CD4-positive, alpha-beta T cell treated with Interleukin-10 for 1 hour (primary cell): Measurements from ENCODE around the gene SEL1L2.

Experiments
- DNase-seq: peaks from one replicate; pipeline ENCODE4 v3.0.0-alpha.2; 2020

SEL1L2 gene

DNA sequence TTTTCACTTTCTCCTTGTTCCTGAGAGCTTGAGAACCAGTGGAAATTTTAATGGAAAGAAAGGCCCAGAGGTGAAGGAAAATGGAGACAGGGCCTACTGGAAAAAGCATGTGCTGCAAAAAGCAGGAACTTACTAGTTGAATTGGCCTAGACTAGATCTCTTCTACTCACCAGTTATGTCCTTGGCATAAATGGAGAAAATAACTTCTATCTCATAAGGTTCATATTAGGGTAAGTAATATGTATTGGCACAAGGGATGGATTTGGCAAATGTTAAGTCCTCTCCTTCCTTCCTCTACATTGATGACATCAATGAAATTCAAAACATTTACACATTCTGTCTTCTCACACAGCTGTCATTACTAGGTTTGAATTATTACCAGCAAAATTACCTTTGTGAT, 131.5 kb downstream of the SEL1L2 start:
- no peak for DNase-seq

DNA sequence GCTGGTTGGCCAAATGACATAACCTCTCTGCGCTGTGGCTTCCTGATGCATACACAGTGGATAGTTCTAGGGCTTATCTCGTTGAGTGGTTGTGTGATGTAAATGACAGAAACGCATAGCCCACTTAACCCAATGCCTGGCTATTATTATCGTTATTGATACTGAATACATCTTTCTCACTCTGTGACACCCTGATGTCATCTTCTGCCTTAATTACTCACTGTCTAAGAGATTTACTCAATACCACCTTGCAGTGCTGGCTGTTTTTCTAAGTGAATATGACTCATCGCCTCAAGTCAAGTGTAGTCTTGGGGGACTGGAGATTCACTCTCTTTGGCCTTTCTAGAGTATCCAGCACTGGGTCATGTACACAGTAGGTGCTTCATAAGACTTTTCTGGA, 132.0 kb downstream of the SEL1L2 start:
- DNase-seq, result no peak

DNA sequence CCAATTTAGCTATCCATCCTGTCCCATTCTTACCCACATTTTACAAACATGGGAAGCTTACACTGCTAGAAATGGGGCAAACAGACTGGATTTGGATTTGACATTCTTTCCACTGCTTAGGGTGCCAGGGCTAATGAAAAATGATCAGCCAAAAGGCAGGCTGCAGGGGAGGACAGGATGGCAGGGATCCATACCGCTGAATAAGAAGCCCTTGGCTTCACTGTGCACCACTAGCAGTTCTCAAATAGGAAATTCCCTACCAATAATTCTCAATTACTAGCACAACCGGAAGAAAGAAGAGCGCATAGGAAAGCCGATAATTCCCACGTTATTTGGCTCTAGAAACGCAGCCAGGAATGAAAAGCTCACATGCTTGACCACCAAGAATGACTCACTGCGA, 132.5 kb downstream of the SEL1L2 start:
- no peak for DNase-seq

DNA sequence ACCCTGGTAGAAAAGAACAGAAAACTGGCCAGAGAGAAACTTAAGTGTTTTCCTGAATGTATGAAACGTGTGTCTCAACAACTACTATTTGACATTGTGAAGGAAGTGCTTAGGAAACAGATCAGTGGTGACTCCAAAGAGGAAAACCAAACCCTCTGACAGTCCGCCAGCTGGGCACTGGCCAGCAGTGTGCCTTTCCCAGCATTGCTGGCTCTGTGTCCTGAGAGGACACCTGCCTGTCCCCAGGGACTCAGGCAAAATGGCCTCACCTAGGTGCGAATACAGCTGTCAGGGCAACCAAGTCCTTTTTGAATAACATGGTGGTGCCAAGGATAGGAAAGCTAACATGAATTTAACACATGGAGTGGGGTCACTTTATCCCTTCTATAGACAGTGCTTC, 133.1 kb downstream of the SEL1L2 start:
- DNase-seq, result no peak

DNA sequence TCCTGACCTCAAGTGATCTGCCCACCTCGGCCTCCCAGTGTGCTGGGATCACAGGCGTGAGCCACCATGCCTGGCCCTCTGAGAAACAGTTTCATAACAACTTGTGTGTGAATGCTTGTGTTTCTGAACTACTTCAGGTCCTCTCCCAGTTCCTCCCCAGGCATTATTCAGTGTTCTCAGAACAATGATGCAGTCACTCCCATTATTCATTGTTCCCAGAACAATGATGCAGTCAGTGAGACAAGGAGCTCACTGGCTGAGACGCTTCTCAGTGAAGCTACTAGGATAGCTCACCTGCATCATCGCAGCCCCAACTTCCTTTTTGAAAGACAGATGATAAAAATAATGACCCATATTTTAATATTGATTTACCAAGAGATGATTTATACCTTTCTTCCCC, 134.1 kb downstream of the SEL1L2 start:
- no peak for DNase-seq

DNA sequence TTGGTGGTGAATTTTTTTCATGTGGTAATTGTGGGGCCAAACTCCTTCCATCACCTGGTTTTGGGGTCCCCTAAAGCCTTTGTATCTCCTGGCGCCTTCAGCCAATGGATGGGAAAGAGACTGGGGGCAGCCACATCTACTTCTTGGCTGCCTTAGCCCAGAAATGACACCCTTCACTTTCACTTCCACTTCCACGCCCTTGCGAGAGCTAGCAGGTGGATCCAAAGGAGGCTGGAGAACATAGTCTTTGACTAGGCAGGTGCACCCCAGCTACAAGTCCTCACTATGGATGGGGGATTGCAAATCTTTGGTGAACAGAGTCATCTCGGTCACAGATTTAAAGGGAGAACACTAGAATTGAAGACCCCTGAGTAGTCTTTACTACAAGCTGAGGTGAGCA, 134.8 kb downstream of the SEL1L2 start:
- no peak for DNase-seq

DNA sequence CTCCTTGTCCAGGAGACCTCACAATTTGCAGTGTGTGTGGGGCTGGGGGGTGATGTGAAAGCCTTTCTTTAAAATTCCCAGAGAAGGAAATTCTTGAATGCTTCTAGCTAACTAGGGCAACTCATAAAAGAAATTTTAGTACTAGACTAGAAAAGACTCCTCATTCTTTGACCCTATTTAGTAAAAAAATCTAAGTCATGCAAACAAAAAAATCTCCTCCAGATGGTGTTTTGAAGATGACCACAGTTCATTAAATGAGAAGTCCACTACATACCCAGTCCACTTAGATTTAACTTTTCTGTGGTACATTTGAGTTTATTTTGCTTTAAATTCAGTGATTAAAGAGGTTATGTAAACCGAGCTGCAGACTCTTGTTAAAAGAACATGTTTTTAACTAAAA, 138.1 kb downstream of the SEL1L2 start:
- no peak for DNase-seq

DNA sequence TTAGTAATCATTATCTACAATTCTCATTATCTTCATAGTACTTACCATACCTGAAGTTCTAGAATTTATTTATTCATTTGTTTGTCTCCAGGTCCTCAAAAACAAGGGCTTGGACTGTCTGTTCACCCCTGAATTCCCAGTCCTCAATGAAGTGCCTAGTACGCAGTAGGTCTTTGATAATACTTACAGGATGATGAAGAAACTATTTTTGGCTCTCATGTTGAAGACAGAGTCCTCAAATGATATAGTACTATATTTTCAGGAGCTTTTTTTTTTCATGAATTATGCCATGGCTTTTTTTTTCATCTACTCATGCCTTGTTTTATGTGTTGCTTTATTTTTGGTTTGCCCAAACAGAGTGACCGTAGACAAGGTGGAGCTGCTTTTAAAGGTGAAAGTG, 139.1 kb downstream of the SEL1L2 start:
- DNase-seq, result no peak

DNA sequence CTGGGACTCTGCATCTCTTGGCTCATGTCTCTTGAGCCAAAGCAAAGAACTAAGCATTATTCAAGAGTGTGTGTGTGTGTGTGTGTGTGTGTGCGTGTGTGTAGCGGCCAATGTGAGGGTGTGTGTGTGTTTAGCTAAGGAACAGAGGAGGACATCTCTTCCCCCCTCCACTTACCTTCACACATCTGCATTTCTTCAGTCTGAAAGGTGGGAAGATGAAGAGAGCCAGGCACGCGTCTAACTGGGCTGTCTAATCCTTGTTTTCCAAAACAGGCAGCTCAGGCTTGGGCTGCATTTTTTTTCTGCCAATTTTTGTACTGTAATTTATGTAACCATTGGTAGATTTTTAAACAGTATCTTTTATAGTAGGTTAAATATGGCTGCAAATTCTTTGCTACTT, 146.1 kb downstream of the SEL1L2 start:
- no peak for DNase-seq

DNA sequence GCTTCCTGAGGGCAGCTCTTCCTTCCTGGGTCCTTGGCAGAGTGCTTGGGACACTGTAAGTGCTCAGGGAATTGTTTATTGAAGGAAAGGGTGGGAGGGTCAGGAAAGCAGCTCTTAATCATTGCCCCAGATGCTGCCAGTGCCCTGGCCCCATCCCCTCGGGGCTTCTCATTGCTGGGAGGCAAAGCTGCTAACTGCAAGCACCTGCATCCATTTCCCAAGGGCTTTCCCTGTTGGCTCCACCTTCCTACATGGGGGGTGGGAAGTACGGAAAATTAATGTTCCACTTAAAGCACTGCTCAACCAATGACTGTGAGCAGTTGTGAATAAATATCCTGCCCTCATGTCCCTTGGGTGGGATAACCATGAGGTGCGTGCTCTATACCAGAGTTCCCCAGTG, 149.2 kb downstream of the SEL1L2 start:
- no peak for DNase-seq

DNA sequence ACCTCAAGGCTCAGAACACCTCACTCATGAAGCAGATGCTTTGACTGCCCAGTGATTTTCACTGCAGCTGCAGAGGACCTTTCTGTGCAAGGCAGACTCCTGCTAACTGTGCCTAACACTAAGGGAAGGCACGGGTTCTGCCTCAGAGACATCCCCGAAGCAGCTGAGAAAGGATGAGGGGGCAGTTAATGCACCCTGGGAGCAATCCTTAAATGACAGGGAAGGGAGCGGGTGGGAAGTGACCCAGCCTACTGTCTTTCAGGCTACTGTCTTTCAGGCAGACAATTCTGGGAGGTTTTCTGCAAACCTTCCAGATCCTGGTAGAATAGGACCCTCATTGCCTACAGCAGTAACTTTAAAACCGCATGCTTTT, 150.3 kb downstream of the SEL1L2 start:
- no peak for DNase-seq

DNA sequence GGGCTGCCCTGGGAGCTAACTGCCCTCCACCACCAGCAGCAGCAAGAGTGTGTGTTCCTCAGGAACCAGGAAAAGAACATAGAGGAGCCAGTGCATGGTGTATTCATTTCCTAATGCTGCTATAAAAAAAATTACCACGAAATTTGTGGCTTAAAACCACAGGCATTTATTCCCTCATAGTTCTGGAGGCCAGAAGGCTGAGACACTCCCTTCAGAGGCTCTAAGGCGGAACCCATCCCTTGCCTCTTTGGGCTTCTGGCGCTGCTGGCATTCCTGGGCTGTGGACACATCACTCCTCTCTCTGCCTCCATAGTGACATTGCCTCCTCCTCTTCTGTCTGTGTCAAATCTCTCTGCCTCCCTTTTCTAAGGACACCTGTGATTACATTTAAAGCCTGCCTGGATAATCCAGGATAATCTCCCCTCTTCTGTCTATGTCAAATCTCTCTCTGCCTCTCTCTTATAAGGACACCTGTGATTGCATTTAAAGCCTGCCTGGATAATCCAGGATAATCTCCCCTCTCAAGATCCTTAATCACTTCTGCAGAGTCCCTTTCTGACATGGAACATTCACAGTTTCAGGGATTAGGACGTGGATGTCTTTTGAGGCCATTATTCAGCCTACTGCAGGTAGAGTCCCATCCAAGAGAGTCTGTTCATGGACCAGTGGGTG, 150.9 kb downstream of the SEL1L2 start:
- no peak for DNase-seq

DNA sequence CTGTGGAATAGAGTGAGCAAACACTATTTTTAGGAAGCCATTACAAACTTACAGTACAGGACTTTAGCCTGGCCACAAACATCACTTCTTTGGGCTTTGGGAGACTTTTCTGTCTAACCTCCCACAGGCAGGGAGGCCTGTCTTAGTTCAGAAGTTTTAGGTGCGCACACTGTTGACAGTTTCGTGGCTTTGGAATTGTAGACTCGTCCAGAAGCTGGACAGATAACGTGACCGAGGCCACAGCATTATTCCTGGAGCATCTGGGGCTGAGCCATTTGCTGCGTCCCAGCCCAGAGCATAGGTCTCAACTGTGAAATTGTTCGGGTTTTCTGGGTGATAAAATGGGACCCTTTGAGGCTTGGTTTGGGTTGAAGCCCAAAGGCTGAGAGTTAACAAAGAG, 151.8 kb downstream of the SEL1L2 start:
- no peak for DNase-seq

DNA sequence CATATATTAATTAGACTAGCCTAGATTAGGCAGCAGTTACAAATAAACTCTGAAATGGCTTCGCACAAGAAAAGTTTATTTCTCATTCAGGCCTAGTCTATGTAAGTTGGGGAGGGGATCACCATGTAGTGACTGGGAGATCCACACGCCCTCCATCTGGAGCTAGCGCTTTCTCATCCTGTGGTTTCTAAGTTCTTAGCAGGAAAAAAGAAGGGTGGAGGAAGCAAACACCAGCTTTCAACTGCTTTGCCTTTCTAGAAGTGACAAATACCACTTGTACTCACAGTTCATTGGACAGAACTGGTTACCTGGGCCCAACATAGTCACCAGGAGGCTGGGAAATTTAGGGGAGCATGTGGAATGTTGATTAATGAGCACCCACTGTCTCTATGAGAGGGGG, 158.9 kb downstream of the SEL1L2 start:
- no peak for DNase-seq

DNA sequence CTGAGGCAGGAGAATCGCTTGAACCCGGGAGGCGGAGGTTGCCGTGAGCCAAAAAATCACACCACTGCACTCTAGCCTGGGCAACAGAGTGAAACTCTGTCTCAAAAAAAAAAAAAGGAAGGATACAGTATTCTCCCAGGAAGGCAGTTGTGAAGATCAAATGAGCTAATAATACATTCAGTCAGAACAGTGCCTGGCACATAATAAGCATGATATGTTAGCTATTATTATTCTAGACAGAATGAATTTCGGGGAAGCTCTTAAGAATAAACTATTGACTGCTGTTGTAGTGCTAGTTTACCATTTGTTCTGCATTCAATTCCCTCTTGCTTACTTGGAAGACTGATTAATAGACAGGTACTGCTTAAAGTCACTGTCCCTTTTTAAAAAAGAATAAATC, 164.9 kb downstream of the SEL1L2 start:
- DNase-seq, result no peak

DNA sequence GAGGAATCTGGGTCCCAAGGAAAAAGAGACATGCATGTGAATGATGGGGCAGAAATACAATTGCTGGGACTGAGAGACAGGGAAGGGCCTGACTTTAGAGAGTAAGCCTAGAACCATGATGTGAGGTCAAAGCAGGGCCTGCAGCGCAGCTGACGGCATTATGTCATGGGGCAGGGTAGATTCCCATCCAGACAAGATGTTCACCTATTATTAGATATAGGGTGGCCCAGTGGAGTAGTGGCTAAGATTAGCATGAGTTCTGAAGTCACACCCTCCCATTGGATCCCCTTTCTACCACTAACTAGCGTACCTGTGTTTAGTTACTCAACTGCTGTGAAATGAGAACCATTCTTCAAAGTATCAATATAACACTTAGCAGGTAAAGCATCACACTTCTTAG, 166.0 kb downstream of the SEL1L2 start:
- no peak for DNase-seq

DNA sequence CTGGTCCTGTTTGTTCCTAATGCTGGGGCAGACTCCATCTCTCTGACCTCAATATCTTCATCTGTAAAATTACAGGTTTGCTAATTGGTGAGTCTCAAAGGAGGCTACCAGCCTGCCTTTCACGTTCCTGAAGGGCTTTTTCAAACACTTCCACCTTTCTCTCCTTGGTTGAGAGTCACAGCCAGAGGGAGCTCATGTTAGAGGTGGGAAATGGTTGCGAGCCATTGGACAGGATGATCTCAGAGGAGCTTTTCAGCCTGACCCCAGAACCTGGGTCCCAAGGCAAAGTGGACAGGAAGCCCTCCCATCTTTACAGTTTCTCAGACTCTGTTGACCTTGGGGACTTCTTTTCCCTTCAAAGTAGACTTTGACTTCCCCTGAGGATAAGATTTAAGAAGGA, 168.0 kb downstream of the SEL1L2 start:
- no peak for DNase-seq

DNA sequence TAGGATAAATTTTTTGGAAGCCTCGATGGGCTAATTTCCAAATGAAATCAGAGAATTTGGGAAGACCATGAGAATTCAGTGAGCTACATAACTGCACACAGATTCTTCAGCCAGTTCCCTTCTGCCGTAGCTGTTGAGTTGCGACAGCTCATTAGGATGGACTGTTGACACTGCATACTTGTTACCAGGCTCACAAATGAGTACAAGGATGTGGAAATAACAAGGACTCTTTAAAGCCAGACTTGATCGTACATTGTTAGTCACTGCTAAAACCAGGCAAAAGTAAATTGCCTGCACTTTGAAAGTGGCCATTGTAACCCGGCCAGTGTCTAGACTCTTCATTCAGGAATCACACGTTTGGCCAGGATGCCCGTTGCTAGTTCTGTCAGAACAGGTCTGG, 168.5 kb downstream of the SEL1L2 start:
- DNase-seq, result no peak

DNA sequence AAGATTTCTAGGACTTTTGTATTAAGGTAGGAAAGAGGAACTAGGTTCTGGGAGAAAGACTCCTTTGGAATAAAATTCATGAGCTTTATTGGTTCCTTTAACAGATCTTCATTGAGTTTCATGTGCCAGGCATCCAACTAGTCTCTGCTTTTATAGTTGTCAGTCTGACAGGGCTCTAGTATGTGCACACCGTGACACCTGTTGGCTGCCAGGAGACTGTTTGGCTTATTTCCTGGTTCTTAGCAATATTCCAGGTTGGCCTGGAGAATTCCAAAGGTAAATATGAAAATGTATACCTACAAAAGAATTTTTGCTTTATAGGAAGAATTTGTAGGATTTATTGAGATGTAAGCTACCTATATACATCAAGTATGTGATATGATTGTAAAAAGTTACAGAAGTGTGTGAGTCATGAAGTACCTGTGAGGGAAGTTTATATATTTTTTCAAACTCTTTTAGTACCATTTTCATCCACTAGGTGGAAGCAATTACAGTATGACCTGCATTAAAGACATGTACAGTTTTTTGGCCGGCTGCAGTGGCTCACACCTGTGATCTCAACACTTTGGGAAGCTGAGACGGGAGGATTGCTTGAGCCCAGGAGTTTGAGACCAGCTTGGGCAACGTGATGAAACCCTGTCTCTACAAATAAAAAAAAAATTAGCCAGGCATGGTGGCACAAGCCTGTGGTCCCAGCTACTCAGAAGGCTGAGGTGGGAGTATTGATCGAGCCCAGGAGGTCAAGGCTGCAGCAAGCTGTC, 170.3 kb downstream of the SEL1L2 start:
- peak; percentile 42 for DNase-seq

DNA sequence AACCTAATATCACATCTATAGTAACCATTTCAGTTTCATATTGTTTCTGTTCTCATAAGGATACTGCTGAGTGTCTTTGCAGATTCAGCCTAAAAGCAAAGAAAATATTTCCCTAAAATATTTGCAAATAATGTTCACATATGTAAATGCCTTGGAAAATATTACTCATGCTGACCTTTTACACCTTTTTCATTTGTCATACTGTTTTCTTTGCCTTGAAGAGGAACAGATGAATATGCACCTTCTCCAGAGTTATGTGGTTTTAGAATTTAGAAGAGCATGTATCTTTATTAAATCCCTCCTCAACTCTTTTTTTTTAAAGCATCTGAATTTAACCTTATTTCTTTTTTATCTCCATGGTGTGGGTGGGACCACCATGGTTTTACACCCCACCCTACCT, 173.1 kb downstream of the SEL1L2 start:
- no peak for DNase-seq

DNA sequence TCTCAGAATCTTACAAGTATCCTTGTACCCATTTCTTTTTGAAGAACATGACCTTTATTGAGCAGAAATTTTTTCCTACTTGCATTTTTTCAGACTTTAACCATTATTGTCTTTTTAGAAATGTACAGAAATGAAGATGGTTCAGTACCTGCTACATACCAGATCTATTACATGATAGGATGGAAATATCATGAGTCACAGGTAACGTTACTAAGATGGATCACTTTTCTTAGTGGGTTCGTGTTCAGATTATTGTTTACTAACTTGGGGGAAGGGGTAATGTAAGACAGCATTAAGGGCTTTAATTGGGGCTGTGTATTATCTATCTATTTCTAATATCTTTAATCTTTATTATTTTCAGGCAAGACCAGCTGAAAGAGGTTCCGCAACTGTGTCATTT, 173.7 kb downstream of the SEL1L2 start:
- DNase-seq, result no peak

DNA sequence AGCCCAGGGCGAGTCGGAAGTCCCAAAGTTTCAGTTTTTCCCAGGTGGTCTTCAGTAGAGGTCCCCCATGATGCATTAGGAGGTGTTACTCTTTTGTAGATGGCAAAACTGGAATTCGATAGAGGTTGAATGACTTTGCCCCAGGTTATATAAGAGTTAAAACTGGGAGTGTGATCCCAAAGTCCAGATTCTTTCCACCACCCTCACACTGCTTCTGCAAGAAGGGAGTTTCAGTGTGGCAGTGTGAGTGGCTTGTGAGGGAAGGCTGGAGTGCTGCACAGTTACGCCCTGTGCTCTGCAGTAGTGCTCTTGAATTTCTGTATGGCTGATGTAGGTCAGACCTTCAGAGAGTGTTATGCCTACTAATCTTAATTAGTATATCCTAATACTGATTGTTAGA, 175.7 kb downstream of the SEL1L2 start:
- DNase-seq, result no peak

DNA sequence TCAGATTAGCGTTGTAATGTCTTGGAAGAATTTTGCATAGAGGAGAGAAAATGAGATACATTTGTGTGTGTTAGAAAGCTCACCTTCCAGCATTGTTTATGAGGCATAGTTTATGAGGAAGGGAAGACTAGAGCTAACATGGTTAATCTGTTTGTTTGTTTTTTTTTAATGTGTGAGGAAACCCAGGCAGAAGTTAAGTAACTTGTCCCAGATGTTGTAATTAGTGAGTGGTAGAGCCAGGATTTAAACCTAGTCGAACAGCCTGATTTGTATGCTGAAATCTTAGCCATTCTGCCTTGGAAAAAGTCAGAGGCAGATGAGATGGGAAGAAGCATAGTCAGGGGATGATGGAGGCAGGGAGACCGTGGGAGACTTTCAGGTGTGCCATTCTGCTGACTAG, 176.5 kb downstream of the SEL1L2 start:
- DNase-seq, result no peak

DNA sequence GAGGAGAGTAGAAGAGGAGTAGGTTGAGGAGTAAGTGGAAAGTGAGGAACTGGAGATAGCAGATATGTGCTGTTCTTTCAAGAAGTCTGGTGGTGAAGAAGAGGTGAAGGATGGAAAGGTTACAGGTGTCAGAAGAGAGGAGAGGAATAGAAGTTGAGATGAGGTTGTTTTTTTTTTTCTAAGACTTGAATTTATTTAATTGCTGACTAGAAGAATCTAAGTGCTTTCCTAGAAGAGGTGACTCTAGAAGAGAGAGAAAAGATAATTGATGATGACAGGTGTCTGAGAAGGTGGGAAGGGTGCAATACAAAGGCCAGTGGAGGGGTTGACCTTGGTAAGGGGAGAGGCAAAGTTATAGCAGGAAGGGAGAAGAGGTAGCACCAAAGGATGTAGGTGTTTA, 180.0 kb downstream of the SEL1L2 start:
- DNase-seq, result no peak

DNA sequence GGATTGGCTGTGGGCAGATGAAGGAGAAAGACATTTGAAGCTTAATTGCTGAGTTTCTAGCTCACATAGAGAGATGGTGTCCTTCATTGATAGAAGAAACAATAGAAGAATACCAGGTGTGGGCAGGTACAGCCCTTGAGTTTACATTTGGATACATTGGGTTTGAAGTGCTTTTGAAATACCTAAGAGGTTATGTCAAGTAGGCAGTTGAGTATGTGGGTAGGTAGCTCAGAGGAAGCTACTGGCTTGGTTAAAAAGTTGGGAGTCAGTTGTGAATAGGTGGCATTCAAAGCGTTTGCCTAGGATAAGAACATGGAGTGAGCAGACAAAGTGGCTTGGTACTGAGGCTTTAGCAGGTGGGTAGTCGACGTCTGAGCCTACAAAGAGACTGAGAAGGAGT, 180.6 kb downstream of the SEL1L2 start:
- DNase-seq, result no peak
